Activated CD4-positive, alpha-beta T cell treated with anti-CD3 and anti-CD28 coated beads, Interleukin-2, amount 10 ng/mL, durations not matched to agents 7 days and 5 days (primary cell): ENCODE results near the gene ITCH. TPM values are rescaled to one million over a fixed set of nuclear protein-coding genes. Genes with fewer than 3 reads are reported as not detected.
A peak's percentile ranks its signal among the peaks of the same experiment; 100 is the strongest.
"Not testable (repeated sequence)": the region's sequence is repeated elsewhere in the genome, so short reads cannot be mapped to it uniquely, and the experiment has no call there.

ENCODE experiments used
- CTCF ChIA-PET: fragments of 350-600 bp; sonication (Branson Sonifier 250); formaldehyde crosslinking; loops from one replicate; lab custom pipeline; 2021; ENCODE audit warnings: antibody characterized with exemption; lab: Charles Lee
- POLR2A ChIA-PET: fragments of 350-600 bp; sonication (Branson Sonifier 250); formaldehyde crosslinking; loops from one replicate; lab custom pipeline; 2021; ENCODE audit warnings: antibody characterized with exemption; lab: Charles Lee
- DNase-seq: peaks from one replicate; pipeline ENCODE4 v3.0.0-alpha.2; 2020
- H3K27ac Mint-ChIP-seq: one replicate; pipeline ENCODE4 v1.8.0; 2021; ENCODE audit warnings: mild to moderate bottlenecking, moderate library complexity, mixed read lengths
- H3K27me3 Mint-ChIP-seq: one replicate; pipeline ENCODE4 v1.8.0; 2021; ENCODE audit warnings: mixed read lengths
- H3K36me3 Mint-ChIP-seq: one replicate; pipeline ENCODE4 v1.8.0; 2021; ENCODE audit warnings: low read depth, mixed read lengths
- H3K4me1 Mint-ChIP-seq: one replicate; pipeline ENCODE4 v1.8.0; 2021; ENCODE audit warnings: mixed read lengths
- H3K4me3 Mint-ChIP-seq: one replicate; pipeline ENCODE4 v1.8.0; 2021; ENCODE audit warnings: mild to moderate bottlenecking, moderate library complexity, mixed read lengths
- H3K9me3 Mint-ChIP-seq: one replicate; pipeline ENCODE4 v1.8.0; 2021; ENCODE audit warnings: mixed read lengths
- total RNA-seq, 2 experiments: library from RNA; stranded (reverse); gene quantifications; one replicate each; pipeline ENCODE4 v1.2.3, GENCODE V29; 2021

Gene ITCH
- total RNA-seq, 2 experiments from 2014 or later, result 46.9 to 48.5 TPM

- H3K4me1 Mint-ChIP-seq, result no peaks in the 10 kb centered on the region
- no peak overlapping the region for H3K27ac Mint-ChIP-seq
- no peak for DNase-seq
- H3K4me3 Mint-ChIP-seq, result no peak overlapping the region
- ChIA-PET CTCF (interaction anchor here (0.9 kb wide), 1 partner anchor 33 kb away, joined by 5 read pairs; no protein-coding TSS in a partner anchor), POLR2A (no interaction called here)
- H3K27me3 Mint-ChIP-seq, result no peaks in the 10 kb centered on the region
- H3K36me3 Mint-ChIP-seq, result peaks cover 28% of the 10 kb centered on the region
- H3K9me3 Mint-ChIP-seq, result no peaks in the 10 kb centered on the region
These were observed 96.3 kb downstream of the ITCH start for GRCh38 chr20:34459209-34459897.

DNA sequence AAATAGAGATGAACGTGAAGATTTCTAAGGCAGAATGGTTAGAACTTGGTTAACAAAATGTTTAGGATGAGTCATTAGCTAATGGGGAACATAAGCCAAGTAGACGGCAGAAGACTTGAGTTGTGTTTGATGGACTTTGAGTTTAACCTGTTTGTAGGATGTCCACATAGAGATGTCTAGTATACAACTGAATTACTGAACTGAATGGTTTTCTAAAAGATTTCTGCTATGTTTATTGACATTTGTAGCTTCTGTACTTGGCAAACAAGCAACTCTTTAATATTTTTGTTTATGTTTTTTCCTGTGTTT lies 98.7 kb downstream of the ITCH start:
- no peak overlapping the region for H3K4me3 Mint-ChIP-seq
- no peak for DNase-seq
- no peaks in the 10 kb centered on the region for H3K27me3 Mint-ChIP-seq
- CTCF ChIA-PET, result interaction anchor here (0.6 to 2.4 kb wide), 3 partner anchors 43 to 149 kb away, joined by 3 to 6 read pairs (median 3); no protein-coding TSS in a partner anchor
- H3K36me3 Mint-ChIP-seq, result peaks cover 40% of the 10 kb centered on the region
- H3K27ac Mint-ChIP-seq, result no peak overlapping the region
- POLR2A ChIA-PET, result no interaction called here
- no peaks in the 10 kb centered on the region for H3K9me3 Mint-ChIP-seq
- H3K4me1 Mint-ChIP-seq, result no peaks in the 10 kb centered on the region

GRCh38 chr20:34468951-34469350 lies 105.9 kb downstream of the ITCH start:
- Mint-ChIP-seq H3K27ac (no peak overlapping the region), H3K36me3 (peaks cover 28% of the 10 kb centered on the region), H3K9me3 (no peaks in the 10 kb centered on the region), H3K4me1 (peaks cover 1% of the 10 kb centered on the region), H3K27me3 (no peaks in the 10 kb centered on the region), H3K4me3 (no peak overlapping the region)
- POLR2A ChIA-PET, result no interaction called here
- DNase-seq, result no peak
- CTCF ChIA-PET, result interaction anchor here (1.8 kb wide), 1 partner anchor 156 kb away, joined by 8 read pairs; no protein-coding TSS in a partner anchor

GRCh38 chr20:34472246-34472925 lies 109.3 kb downstream of the ITCH start:
- ChIA-PET POLR2A (no interaction called here), CTCF (interaction anchor here (0.9 to 2.6 kb wide), 2 partner anchors 68 to 160 kb away, joined by 3 to 11 read pairs; no protein-coding TSS in a partner anchor)
- H3K27me3 Mint-ChIP-seq, result no peaks in the 10 kb centered on the region
- H3K36me3 Mint-ChIP-seq, result peaks cover 29% of the 10 kb centered on the region
- peaks cover 11% of the 10 kb centered on the region for H3K4me1 Mint-ChIP-seq
- no peak for DNase-seq
- no peaks in the 10 kb centered on the region for H3K9me3 Mint-ChIP-seq
- no peak overlapping the region for H3K27ac Mint-ChIP-seq
- no peak overlapping the region for H3K4me3 Mint-ChIP-seq

- CTCF ChIA-PET, result interaction anchor here (0.7 to 2.6 kb wide), 3 partner anchors 62 to 198 kb away, joined by 3 to 11 read pairs (median 4); no protein-coding TSS in a partner anchor
- H3K36me3 Mint-ChIP-seq, result peaks cover 36% of the 10 kb centered on the region
- no peaks in the 10 kb centered on the region for H3K27me3 Mint-ChIP-seq
These were observed 110.3 kb downstream of the ITCH start for GRCh38 chr20:34473262-34473883.

DNA sequence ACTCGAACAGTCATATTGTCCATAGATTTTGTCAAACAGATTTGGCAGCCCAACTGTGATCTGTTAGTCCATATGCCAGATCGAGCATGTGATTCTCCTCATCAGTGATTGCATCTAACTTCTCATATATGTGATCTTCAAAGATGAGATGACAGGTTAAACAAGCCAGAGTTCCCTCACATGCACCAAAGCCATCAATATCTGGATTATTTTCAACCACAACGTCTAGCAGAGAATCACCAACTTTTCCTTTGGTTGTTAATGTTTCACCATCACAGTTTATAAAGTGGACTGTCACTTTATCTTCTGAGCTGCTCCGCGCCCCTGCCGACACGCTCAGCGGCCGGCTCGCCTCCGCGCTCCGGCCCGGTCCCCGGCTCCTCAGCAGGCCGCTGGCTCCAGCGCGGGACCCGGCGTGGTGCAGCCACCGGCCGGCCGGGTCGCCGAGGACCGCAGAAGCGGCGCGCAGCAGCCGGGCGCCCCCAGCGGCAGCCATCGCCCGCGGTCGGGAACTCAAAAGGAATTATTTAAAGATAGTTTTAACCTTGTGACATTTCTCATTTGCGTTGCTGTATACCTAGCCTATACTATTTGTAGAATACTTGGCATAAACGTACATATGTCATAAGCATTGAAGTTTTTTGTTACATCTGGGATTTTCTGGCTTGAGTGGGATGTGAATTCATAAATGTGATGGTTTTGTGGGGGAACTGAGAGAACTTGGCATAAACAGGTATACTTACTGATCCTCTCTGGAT lies 113.1 kb downstream of the ITCH start:
- ChIA-PET CTCF (interaction anchor here (0.9 to 1.5 kb wide), 3 partner anchors 18 to 164 kb away, joined by 3 read pairs; no protein-coding TSS in a partner anchor), POLR2A (no interaction called here)
- DNase-seq, result peak; percentile 14
- no peak overlapping the region for H3K27ac Mint-ChIP-seq
- no peak overlapping the region for H3K4me3 Mint-ChIP-seq
- no peaks in the 10 kb centered on the region for H3K27me3 Mint-ChIP-seq
- peaks cover 15% of the 10 kb centered on the region for H3K4me1 Mint-ChIP-seq
- H3K36me3 Mint-ChIP-seq, result peaks cover 48% of the 10 kb centered on the region
- peaks cover 3% of the 10 kb centered on the region for H3K9me3 Mint-ChIP-seq

More at GRCh38 chr20:34473262-34473883, 110.3 kb downstream of the ITCH start:
- Mint-ChIP-seq H3K9me3 (no peaks in the 10 kb centered on the region), H3K27ac (no peak overlapping the region), H3K4me3 (no peak overlapping the region), H3K4me1 (peaks cover 11% of the 10 kb centered on the region)
- POLR2A ChIA-PET, result interaction anchor here (0.6 kb wide), 1 partner anchor 171 kb away, joined by 3 read pairs; no protein-coding TSS in a partner anchor
- peak; percentile 47 for DNase-seq

- Mint-ChIP-seq H3K9me3 (peaks cover 8% of the 10 kb centered on the region), H3K27me3 (no peaks in the 10 kb centered on the region), H3K36me3 (peaks cover 70% of the 10 kb centered on the region), H3K4me3 (no peak overlapping the region), H3K27ac (peak overlapping the region; percentile 25), H3K4me1 (peaks cover 13% of the 10 kb centered on the region)
- DNase-seq, result no peak
- ChIA-PET CTCF (no interaction called here), POLR2A (no interaction called here)
These were observed 116.6 kb downstream of the ITCH start for GRCh38 chr20:34479627-34480026.

DNA sequence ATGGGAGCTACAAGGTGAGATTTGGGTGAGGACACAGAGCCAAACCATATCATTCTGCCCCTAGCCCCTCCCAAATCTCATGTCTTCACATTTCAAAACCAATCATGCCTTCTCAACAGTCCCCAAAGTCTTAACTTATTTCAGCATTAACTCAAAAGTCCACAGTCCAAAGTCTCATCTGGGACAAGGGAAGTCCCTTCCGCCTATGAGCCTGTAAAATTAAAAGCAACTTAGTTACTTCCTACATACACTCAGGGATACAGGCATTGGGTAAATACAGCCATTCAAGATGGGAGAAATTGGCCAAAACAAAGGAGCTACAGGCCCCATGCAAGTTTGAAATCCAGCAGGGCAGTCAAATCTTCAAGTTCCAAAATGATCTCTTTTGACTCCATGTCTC lies 119.1 kb downstream of the ITCH start:
- H3K27me3 Mint-ChIP-seq, POLR2A ChIA-PET, DNase-seq, H3K9me3 Mint-ChIP-seq, H3K27ac Mint-ChIP-seq, H3K4me3 Mint-ChIP-seq, H3K4me1 Mint-ChIP-seq, CTCF ChIA-PET: not testable (repeated sequence)
- peaks cover 63% of the 10 kb centered on the region for H3K36me3 Mint-ChIP-seq

DNA sequence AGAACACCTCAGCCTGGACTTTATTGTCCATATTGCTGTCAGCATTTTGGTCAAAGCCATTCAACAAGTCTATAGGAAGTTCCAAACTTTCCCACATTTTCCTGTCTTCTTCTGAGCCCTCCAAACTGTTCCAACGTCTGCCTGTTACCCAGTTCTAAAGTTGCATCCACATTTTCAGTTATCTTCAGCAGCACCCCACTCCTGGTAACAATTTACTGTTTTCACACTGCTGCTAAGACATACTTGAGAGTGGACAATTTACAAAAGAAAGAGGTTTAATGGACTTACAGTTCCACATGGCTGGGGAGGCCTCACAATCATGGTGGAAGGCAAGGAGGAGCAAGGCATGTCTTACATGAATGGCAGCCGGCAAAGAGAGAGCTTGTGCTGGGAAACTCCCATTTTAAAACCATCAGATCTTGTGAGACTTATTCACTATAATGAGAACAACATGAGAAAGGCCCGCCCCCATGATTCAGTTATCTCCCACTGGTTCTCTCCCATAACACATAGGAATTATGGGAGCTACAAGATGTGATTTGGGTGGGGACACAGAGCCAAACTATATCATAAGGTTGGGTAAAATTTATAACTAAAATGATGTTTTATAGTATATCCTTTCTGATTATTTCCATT lies 120.6 kb downstream of the ITCH start:
- H3K4me3 Mint-ChIP-seq, H3K4me1 Mint-ChIP-seq, POLR2A ChIA-PET, H3K27me3 Mint-ChIP-seq, H3K9me3 Mint-ChIP-seq, H3K27ac Mint-ChIP-seq, DNase-seq: not testable (repeated sequence)
- CTCF ChIA-PET, result interaction anchor here (1.4 to 2.1 kb wide), 2 partner anchors 46 to 171 kb away, joined by 3 to 6 read pairs; no protein-coding TSS in a partner anchor
- H3K36me3 Mint-ChIP-seq, result peaks cover 64% of the 10 kb centered on the region

DNA sequence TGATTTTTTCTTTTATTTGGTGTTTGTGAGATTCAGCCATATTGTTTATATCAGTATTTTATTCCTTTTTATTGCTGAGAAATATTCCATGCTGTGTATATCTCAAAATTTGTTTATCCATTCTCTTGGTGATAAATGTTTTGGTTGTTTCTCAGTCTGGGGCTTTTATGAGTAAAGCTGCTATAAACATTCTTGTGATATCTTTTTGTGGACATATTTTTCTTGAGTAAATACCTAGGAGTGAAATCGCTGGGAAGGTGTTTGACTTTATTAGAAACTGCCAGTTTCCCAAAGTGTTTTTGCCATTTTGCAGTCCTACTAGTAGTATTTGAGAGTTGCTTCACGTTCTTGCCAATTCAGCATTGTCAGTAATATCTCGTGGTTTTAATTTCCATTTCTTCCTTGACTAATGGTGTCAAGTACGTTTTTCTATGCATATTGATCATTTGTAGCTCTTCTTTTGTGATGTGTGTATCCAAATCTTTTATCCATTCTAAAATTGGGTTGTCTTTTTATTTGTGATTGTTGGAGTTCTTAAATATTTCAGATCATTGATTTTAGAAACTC lies 122.1 kb downstream of the ITCH start:
- ChIA-PET CTCF (interaction anchor here (0.5 to 1.4 kb wide), 4 partner anchors 47 to 838 kb away, joined by 3 to 4 read pairs (median 4); no protein-coding TSS in a partner anchor), POLR2A (interaction anchor here (0.5 to 0.6 kb wide), 2 partner anchors 14 to 53 kb away, joined by 3 read pairs; no protein-coding TSS in a partner anchor)
- peaks cover 61% of the 10 kb centered on the region for H3K36me3 Mint-ChIP-seq
- no peaks in the 10 kb centered on the region for H3K4me1 Mint-ChIP-seq
- no peak overlapping the region for H3K27ac Mint-ChIP-seq
- H3K27me3 Mint-ChIP-seq, result no peaks in the 10 kb centered on the region
- peaks cover 5% of the 10 kb centered on the region for H3K9me3 Mint-ChIP-seq
- H3K4me3 Mint-ChIP-seq, result no peak overlapping the region
- DNase-seq, result no peak

DNA sequence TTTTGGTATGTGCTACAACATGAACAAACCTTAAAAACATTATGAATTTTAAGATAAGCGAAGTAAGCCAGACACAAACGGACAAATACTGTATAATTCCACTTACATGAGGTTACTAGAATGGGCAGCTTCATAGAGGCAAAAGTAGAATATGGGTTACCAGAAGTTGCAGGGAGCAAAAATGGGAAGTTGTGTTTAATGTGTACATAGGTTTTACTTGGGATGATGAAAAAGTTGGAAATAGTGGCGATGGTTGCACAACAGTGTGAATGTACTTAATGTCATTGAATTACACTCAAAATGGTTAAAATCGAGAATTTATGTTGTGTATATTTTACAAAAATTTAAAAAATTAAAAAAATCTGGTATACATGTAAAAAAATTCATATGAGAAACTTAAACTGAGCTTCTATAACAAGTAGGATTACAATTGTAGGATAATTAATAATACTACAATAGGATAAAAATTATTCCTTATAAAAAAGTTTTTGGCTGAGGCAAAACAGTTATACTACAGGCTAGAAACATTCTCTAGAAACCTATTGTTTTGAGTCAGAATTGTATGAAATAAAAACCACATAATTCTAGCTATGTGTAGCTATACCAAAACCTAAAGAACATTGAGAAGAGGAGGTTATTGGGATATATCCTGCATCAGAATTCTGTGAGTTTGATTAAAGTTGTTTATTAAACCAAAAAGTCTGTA lies 128.3 kb downstream of the ITCH start:
- no peaks in the 10 kb centered on the region for H3K4me1 Mint-ChIP-seq
- H3K9me3 Mint-ChIP-seq, result peaks cover 2% of the 10 kb centered on the region
- ChIA-PET POLR2A (no interaction called here), CTCF (interaction anchor here (0.5 to 1.2 kb wide), 3 partner anchors 32 to 859 kb away, joined by 3 to 5 read pairs (median 3); no protein-coding TSS in a partner anchor)
- no peak for DNase-seq
- H3K4me3 Mint-ChIP-seq, result no peak overlapping the region
- no peak overlapping the region for H3K27ac Mint-ChIP-seq
- no peaks in the 10 kb centered on the region for H3K27me3 Mint-ChIP-seq
- peaks cover 54% of the 10 kb centered on the region for H3K36me3 Mint-ChIP-seq
